Measurements from ENCODE around the gene DHRSX.
"Not testable (repeated sequence)": the region's sequence is repeated elsewhere in the genome, so short reads cannot be mapped to it uniquely, and the experiment has no call there.

Gene DHRSX

GRCh38 chrX:2492531-2493218 lies 8.1 kb downstream of the DHRSX start:
- no peak for DNase-seq

GRCh38 chrX:2490634-2491033 lies 10.1 kb downstream of the DHRSX start:
- no peak for DNase-seq

GRCh38 chrX:2489446-2490445 lies 11.0 kb downstream of the DHRSX start:
- no peak for DNase-seq

- no peak for DNase-seq
These were observed 12.0 kb downstream of the DHRSX start for GRCh38 chrX:2488621-2489285.

- DNase-seq = no peak
These were observed 13.4 kb downstream of the DHRSX start for GRCh38 chrX:2487366-2487765.

GRCh38 chrX:2486476-2487133 lies 14.2 kb downstream of the DHRSX start:
- no peak for DNase-seq

- no peak for DNase-seq
These were observed 14.9 kb downstream of the DHRSX start for GRCh38 chrX:2485789-2486345.

- no peak for DNase-seq
These were observed 15.8 kb downstream of the DHRSX start for GRCh38 chrX:2484721-2485648.

GRCh38 chrX:2484256-2484655 lies 16.5 kb downstream of the DHRSX start:
- no peak for DNase-seq

- DNase-seq = no peak
These were observed 17.2 kb downstream of the DHRSX start for GRCh38 chrX:2483398-2484060.

- DNase-seq = not testable (repeated sequence)
These were observed 19.2 kb downstream of the DHRSX start for GRCh38 chrX:2481597-2481996.

- DNase-seq = not testable (repeated sequence)
These were observed 20.8 kb downstream of the DHRSX start for GRCh38 chrX:2479982-2480381.

GRCh38 chrX:2479420-2479780 lies 21.4 kb downstream of the DHRSX start:
- no peak for DNase-seq

- DNase-seq = no peak
These were observed 22.0 kb downstream of the DHRSX start for GRCh38 chrX:2478546-2479419.

- not testable (repeated sequence) for DNase-seq
These were observed 23.5 kb downstream of the DHRSX start for GRCh38 chrX:2477313-2477712.

- no peak for DNase-seq
These were observed 25.6 kb downstream of the DHRSX start for GRCh38 chrX:2474963-2475726.

- DNase-seq = no peak
These were observed 26.4 kb downstream of the DHRSX start for GRCh38 chrX:2474280-2474962.

- not testable (repeated sequence) for DNase-seq
These were observed 27.7 kb downstream of the DHRSX start for GRCh38 chrX:2473064-2473463.

Data from NCI-H446 (cell line).